Liver (tissue), 9 donors: ENCODE results near the gene RCAN2. TPM values are rescaled to one million over a fixed set of nuclear protein-coding genes. Genes with fewer than 3 reads are reported as not detected.

Experiments
- DNase-seq: peaks from one replicate; pipeline ENCODE4 v3.0.0-alpha.2; 2017; ENCODE audit warnings: low spot score
- H3K27ac ChIP-seq, 2 donors: one replicate each; pipeline ENCODE4 v1.7.0; 2013; ENCODE audit warnings: inconsistent platforms in 2 of 2, low read length in 2 of 2, control low read depth in 1 of 2, low read depth in 1 of 2, mild to moderate bottlenecking in 1 of 2
- H3K27me3 ChIP-seq, 4 donors: one replicate each; pipeline versions ENCODE4 v1.6.1 to v1.7.0; 2013; ENCODE audit warnings: low read length in 3 of 4, inconsistent platforms in 1 of 4, mild to moderate bottlenecking in 1 of 4, moderate library complexity in 1 of 4; ENCODE audit not compliant: control insufficient read depth in 4 of 4, insufficient read depth in 4 of 4
- H3K36me3 ChIP-seq, 4 donors: one replicate each; pipeline versions ENCODE4 v1.6.1 to v1.7.0; 2013; ENCODE audit warnings: low read length in 3 of 4, mild to moderate bottlenecking in 3 of 4, low read depth in 1 of 4, moderate library complexity in 1 of 4; ENCODE audit not compliant: control insufficient read depth in 4 of 4, insufficient read depth in 3 of 4
- H3K4me1 ChIP-seq, 4 donors: one replicate each; pipeline versions ENCODE4 v1.6.1 to v1.7.0; 2013; ENCODE audit warnings: low read length in 3 of 4, mild to moderate bottlenecking in 3 of 4, moderate library complexity in 1 of 4; ENCODE audit not compliant: control insufficient read depth in 4 of 4, insufficient read depth in 4 of 4
- H3K4me3 ChIP-seq, 3 donors: one replicate each; pipeline versions ENCODE4 v1.6.1 to v1.7.0; 2013; ENCODE audit warnings: low read length in 3 of 3, control low read depth in 1 of 3, low read depth in 1 of 3, mild to moderate bottlenecking in 1 of 3
- H3K9ac ChIP-seq, 2 donors: one replicate each; pipeline ENCODE4 v1.7.0; 2013; ENCODE audit warnings: low read length in 2 of 2, mild to moderate bottlenecking in 2 of 2, moderate library complexity in 2 of 2, control low read depth in 1 of 2, low read depth in 1 of 2
- H3K9me3 ChIP-seq, 4 donors: one replicate each; pipeline versions ENCODE4 v1.6.1 to v1.7.0; 2013; ENCODE audit warnings: low read length in 3 of 4; ENCODE audit not compliant: control insufficient read depth in 4 of 4
- EGR1 ChIP-seq, 2 donors: IDR thresholded peaks; 2 replicates each; pipeline ENCODE4 v1.6.1; 2016 to 2018; ENCODE audit warnings: antibody characterized with exemption in 2 of 2, low read depth in 2 of 2
- FOXA1 ChIP-seq: IDR thresholded peaks from 2 replicates; pipeline ENCODE4 v1.6.1; 2016; ENCODE audit warnings: antibody characterized with exemption
- FOXA2 ChIP-seq: IDR thresholded peaks from 2 replicates; pipeline ENCODE4 v1.6.1; 2016; ENCODE audit warnings: antibody characterized with exemption
- GABPA ChIP-seq, 2 donors: IDR thresholded peaks in 1 of 2; conservative IDR thresholded peaks in 1 of 2; 2 replicates each; pipeline ENCODE4 v1.6.1; 2016; ENCODE audit warnings: antibody characterized with exemption in 2 of 2, mild to moderate bottlenecking in 1 of 2, moderate library complexity in 1 of 2
- HNF4A ChIP-seq, 2 donors: conservative IDR thresholded peaks; 2 replicates each; pipeline ENCODE4 v1.6.1; 2016; ENCODE audit warnings: antibody characterized with exemption in 2 of 2, mild to moderate bottlenecking in 2 of 2
- HNF4G ChIP-seq: IDR thresholded peaks from 2 replicates; pipeline ENCODE4 v1.6.1; 2016; ENCODE audit warnings: antibody characterized with exemption
- JUND ChIP-seq, 2 donors: IDR thresholded peaks; 2 replicates each; pipeline ENCODE4 v1.6.1; 2016; ENCODE audit warnings: antibody characterized with exemption in 2 of 2
- NR2F2 ChIP-seq: IDR thresholded peaks from 2 replicates; pipeline ENCODE4 v1.6.1; 2016; ENCODE audit warnings: antibody characterized with exemption
- RAD21 ChIP-seq, 2 donors: IDR thresholded peaks; 2 replicates each; pipeline ENCODE4 v1.6.1; 2016; ENCODE audit warnings: antibody characterized with exemption in 2 of 2, mild to moderate bottlenecking in 2 of 2
- RXRA ChIP-seq, 2 donors: IDR thresholded peaks; 2 replicates each; pipeline ENCODE4 v1.6.1; 2017 to 2018; ENCODE audit warnings: antibody characterized with exemption in 2 of 2, mild to moderate bottlenecking in 1 of 2
- SP1 ChIP-seq: IDR thresholded peaks from 2 replicates; pipeline ENCODE4 v1.6.1; 2018; ENCODE audit warnings: antibody characterized with exemption, mild to moderate bottlenecking
- TAF1 ChIP-seq: conservative IDR thresholded peaks from 2 replicates; pipeline ENCODE4 v1.6.1; 2016; ENCODE audit warnings: antibody characterized with exemption, mild to moderate bottlenecking
- YY1 ChIP-seq: IDR thresholded peaks from 2 replicates; pipeline ENCODE4 v1.6.1; 2016; ENCODE audit warnings: antibody characterized with exemption, mild to moderate bottlenecking
- WGBS: extraction: QIAGEN DNeasy Blood & Tissue Kit; methylation state at CpG from one replicate; pipeline ENCODE4 v1.1.7; 2013; 5-methylcytosine and 5-hydroxymethylcytosine counted together
- polyA plus RNA-seq, 2 donors: library from polyadenylated mRNA; stranded (reverse) in 1 of 2; unstranded in 1 of 2; fragments of 200-250 nt in 1 of 2; fragments of >200 nt in 1 of 2; fragmentation: Nextera tagmentation in 1 of 2; extraction: Ambion mirVana in 1 of 2; gene quantifications; one replicate each; pipeline versions ENCODE4 v1.2.1 to v1.2.3, GENCODE V29; 2013 to 2015
- total RNA-seq, 2 donors: library from RNA; depleted of rRNA; stranded (reverse); fragments of >200 nt; gene quantifications; one replicate each; pipeline ENCODE4 v1.2.3, GENCODE V29; 2014
- TF ChIP-seq, protein P1 (sequence below): IDR thresholded peaks from 2 replicates; pipeline ENCODE4 v1.6.1; 2016; ENCODE audit warnings: antibody characterized with exemption
- TF ChIP-seq, protein P2 (sequence below): IDR thresholded peaks from 2 replicates; pipeline ENCODE4 v1.6.1; 2016; ENCODE audit warnings: antibody characterized with exemption, mild to moderate bottlenecking
- TF ChIP-seq, protein P3 (sequence below): fragments of 150-350 bp; IDR thresholded peaks from 2 replicates; pipeline ENCODE4 v1.5.1; 2017; ENCODE audit warnings: improper control_type of control experiment, low read depth, low read length; ENCODE audit not compliant: missing input control
- TF ChIP-seq, protein P4 (sequence below): IDR thresholded peaks from 2 replicates; pipeline ENCODE4 v1.6.1; 2016; ENCODE audit warnings: antibody characterized with exemption
- TF ChIP-seq, protein P5 (sequence below): IDR thresholded peaks from 2 replicates; pipeline ENCODE4 v1.6.1; 2016; ENCODE audit warnings: antibody characterized with exemption
- donor health status: healthy.
- donor health status: healthy.
- donor health status: healthy.
- donor health status: healthy.
- donor health status: healthy.

Gene RCAN2
- total and polyA plus RNA-seq, 4 donors = 0.19 to 8.2 (median 2.4) TPM

DNA sequence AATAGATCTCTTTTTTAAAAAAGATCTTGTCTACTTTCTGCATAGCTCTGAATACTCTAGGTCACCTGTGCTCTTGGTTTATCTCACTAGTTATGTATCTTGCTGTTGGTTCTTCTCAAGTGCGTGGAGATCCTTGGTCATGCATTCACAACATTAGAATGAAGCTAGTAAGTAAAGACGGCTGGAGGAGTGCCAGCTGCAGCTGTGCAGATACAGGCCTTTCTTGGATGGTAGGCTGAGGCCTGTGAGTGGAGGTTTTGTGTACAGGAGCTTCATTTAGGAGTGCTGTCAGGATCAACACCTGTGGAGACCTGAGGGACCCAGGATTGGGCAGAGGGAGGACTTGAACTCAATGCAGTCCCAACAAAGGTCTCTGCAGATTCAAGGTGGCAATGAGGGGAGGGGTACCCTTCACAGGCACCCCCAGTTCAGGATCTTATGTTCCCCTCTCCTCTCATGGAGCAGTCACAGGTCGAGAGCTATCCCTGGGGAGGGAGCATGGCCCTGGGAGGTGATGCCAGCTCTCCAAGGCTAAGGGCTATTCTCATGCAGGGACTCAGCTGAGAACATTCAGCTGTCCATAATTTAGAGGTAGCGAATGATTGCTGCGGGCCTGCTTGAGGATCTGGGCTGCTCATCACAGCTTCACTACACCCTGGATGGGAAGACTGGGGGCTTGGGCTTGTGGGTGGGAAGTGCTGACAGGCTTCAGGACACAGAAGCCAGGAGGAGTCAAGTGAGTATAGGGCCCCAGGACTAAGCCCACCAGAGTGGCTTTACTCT is 221.6 kb downstream of the RCAN2 start:
- TF ChIP-seq YY1 (no peak), HNF4A (conservative IDR thresholded peaks at IDR 0.05) (no peak), SP1 (no peak), RAD21 (IDR thresholded peaks at IDR 0.05) (no peak), GABPA (IDR thresholded peaks at IDR 0.05 in 1 of 2, conservative IDR thresholded peaks at IDR 0.05 in 1 of 2) (no peak), FOXA1 (no peak), HNF4G (no peak), JUND (IDR thresholded peaks at IDR 0.05) (no peak), FOXA2 (no peak), RXRA (IDR thresholded peaks at IDR 0.05) (no peak), TAF1 (no peak), NR2F2 (no peak), EGR1 (IDR thresholded peaks at IDR 0.05; ENCODE audit: low read depth in 2 of 2) (no peak)
- TF ChIP-seq, protein P1, sequence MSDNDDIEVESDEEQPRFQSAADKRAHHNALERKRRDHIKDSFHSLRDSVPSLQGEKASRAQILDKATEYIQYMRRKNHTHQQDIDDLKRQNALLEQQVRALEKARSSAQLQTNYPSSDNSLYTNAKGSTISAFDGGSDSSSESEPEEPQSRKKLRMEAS = no peak
- TF ChIP-seq, protein P2, sequence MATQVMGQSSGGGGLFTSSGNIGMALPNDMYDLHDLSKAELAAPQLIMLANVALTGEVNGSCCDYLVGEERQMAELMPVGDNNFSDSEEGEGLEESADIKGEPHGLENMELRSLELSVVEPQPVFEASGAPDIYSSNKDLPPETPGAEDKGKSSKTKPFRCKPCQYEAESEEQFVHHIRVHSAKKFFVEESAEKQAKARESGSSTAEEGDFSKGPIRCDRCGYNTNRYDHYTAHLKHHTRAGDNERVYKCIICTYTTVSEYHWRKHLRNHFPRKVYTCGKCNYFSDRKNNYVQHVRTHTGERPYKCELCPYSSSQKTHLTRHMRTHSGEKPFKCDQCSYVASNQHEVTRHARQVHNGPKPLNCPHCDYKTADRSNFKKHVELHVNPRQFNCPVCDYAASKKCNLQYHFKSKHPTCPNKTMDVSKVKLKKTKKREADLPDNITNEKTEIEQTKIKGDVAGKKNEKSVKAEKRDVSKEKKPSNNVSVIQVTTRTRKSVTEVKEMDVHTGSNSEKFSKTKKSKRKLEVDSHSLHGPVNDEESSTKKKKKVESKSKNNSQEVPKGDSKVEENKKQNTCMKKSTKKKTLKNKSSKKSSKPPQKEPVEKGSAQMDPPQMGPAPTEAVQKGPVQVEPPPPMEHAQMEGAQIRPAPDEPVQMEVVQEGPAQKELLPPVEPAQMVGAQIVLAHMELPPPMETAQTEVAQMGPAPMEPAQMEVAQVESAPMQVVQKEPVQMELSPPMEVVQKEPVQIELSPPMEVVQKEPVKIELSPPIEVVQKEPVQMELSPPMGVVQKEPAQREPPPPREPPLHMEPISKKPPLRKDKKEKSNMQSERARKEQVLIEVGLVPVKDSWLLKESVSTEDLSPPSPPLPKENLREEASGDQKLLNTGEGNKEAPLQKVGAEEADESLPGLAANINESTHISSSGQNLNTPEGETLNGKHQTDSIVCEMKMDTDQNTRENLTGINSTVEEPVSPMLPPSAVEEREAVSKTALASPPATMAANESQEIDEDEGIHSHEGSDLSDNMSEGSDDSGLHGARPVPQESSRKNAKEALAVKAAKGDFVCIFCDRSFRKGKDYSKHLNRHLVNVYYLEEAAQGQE = no peak
- TF ChIP-seq, protein P3, sequence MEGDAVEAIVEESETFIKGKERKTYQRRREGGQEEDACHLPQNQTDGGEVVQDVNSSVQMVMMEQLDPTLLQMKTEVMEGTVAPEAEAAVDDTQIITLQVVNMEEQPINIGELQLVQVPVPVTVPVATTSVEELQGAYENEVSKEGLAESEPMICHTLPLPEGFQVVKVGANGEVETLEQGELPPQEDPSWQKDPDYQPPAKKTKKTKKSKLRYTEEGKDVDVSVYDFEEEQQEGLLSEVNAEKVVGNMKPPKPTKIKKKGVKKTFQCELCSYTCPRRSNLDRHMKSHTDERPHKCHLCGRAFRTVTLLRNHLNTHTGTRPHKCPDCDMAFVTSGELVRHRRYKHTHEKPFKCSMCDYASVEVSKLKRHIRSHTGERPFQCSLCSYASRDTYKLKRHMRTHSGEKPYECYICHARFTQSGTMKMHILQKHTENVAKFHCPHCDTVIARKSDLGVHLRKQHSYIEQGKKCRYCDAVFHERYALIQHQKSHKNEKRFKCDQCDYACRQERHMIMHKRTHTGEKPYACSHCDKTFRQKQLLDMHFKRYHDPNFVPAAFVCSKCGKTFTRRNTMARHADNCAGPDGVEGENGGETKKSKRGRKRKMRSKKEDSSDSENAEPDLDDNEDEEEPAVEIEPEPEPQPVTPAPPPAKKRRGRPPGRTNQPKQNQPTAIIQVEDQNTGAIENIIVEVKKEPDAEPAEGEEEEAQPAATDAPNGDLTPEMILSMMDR = no peak
- TF ChIP-seq, protein P4, sequence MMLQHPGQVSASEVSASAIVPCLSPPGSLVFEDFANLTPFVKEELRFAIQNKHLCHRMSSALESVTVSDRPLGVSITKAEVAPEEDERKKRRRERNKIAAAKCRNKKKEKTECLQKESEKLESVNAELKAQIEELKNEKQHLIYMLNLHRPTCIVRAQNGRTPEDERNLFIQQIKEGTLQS = no peak
- TF ChIP-seq, protein P5, sequence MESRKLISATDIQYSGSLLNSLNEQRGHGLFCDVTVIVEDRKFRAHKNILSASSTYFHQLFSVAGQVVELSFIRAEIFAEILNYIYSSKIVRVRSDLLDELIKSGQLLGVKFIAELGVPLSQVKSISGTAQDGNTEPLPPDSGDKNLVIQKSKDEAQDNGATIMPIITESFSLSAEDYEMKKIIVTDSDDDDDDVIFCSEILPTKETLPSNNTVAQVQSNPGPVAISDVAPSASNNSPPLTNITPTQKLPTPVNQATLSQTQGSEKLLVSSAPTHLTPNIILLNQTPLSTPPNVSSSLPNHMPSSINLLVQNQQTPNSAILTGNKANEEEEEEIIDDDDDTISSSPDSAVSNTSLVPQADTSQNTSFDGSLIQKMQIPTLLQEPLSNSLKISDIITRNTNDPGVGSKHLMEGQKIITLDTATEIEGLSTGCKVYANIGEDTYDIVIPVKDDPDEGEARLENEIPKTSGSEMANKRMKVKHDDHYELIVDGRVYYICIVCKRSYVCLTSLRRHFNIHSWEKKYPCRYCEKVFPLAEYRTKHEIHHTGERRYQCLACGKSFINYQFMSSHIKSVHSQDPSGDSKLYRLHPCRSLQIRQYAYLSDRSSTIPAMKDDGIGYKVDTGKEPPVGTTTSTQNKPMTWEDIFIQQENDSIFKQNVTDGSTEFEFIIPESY = no peak

More for the DNA sequence above, 221.6 kb downstream of the RCAN2 start:
- peaks cover 0 to 9% (median 4%) of the 10 kb centered on the region in 4 donors for H3K4me1 ChIP-seq
- no peaks in the 10 kb centered on the region for H3K27me3 ChIP-seq
- WGBS = 91% methylated on average over 5 of the region's 5 CpGs
- no peaks in the 10 kb centered on the region for H3K9me3 ChIP-seq
- no peak for DNase-seq
- H3K27ac ChIP-seq = no peak overlapping the region
- H3K36me3 ChIP-seq = no peaks in the 10 kb centered on the region
- no peak overlapping the region for H3K4me3 ChIP-seq
- H3K9ac ChIP-seq = no peak overlapping the region
